A673 (cell line): ENCODE results near the gene SHLD2.
"Not testable (repeated sequence)": the region's sequence is repeated elsewhere in the genome, so short reads cannot be mapped to it uniquely, and the experiment has no call there.

Source experiments
- EZH2 ChIP-seq: fragments of 200-600 bp; sonication (generic); IDR thresholded peaks from 2 replicates; pipeline ENCODE4 v1.6.1; 2017; ENCODE audit warnings: borderline replicate concordance, low read depth, mild to moderate bottlenecking, mixed read lengths, antibody characterized with exemption, low read length; ENCODE audit not compliant: poor library complexity, severe bottlenecking
- TF ChIP-seq, protein P1 (sequence below): fragments of 300-800, 200-600 bp; sonication (generic); conservative IDR thresholded peaks from 2 replicates; pipeline ENCODE4 v1.5.1; 2017; ENCODE audit warnings: low read depth, mild to moderate bottlenecking, antibody characterized with exemption, low read length, moderate library complexity, mixed read lengths

GRCh38 chr10:87191841-87192240, 96.8 kb downstream of the SHLD2 start:
- TF ChIP-seq, protein P1, sequence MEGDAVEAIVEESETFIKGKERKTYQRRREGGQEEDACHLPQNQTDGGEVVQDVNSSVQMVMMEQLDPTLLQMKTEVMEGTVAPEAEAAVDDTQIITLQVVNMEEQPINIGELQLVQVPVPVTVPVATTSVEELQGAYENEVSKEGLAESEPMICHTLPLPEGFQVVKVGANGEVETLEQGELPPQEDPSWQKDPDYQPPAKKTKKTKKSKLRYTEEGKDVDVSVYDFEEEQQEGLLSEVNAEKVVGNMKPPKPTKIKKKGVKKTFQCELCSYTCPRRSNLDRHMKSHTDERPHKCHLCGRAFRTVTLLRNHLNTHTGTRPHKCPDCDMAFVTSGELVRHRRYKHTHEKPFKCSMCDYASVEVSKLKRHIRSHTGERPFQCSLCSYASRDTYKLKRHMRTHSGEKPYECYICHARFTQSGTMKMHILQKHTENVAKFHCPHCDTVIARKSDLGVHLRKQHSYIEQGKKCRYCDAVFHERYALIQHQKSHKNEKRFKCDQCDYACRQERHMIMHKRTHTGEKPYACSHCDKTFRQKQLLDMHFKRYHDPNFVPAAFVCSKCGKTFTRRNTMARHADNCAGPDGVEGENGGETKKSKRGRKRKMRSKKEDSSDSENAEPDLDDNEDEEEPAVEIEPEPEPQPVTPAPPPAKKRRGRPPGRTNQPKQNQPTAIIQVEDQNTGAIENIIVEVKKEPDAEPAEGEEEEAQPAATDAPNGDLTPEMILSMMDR: not testable (repeated sequence)
- not testable (repeated sequence) for TF ChIP-seq EZH2
